ENCODE measurements around the gene ARRDC5. TPM values are rescaled to one million over a fixed set of nuclear protein-coding genes. Genes with fewer than 3 reads are reported as not detected.

Gene ARRDC5
- total RNA-seq, 1 experiment from 2014 or later = not detected

DNA sequence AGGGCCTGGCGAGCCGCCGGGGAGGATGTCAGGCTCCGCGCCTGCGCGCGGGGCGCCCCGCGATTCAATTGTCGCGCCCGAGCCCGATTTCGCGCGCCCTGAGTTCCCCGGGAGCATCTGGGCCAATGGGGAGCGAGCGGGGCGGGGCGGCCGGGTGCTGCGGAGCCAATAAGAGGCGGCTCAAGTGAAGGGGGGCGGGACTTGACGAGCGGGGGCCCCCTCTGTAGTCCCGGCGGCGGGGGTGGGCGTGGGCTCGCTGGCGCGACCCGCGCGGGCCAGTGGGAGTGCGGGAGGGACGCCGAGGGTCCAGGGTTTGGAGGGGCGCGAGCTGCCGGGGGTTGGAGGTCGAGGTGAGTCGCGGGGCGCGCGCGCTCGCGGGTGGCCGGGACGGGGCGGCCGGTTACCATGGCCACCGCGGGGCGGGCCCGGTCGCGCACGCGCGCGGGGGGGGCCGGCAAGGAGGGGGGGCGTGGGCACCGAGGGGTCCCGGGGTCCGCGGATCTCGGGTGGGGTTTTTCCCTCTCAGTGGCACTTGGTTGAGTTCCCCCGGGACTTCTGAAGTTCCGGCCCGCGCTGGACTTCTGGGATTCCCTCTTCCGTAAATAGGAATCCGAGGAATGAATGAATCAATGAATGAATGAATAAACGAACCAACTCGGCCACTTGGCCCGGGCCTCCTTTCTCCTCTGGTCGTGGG is 7.3 kb upstream of the ARRDC5 start:
- Mint-ChIP-seq H3K9me3 (no peaks in the 10 kb centered on the region), H3K36me3 (ENCODE audit: insufficient read depth in 1 of 3, low read depth in 3 of 3) (peaks cover 12 to 46% (median 36%) of the 10 kb centered on the region in 3 experiments; a peak in 6 of 7 replicates), H3K27ac (peak overlapping the region in 1 of 3 experiments; percentile 87; a peak in 1 of 7 replicates), H3K4me1 (peaks cover 34 to 35% of the 10 kb centered on the region in 2 experiments), H3K4me3 (peak overlapping the region; percentile 79 to 89), H3K27me3 (ENCODE audit: low read depth) (peaks cover 26% of the 10 kb centered on the region)
- no peak overlapping the region for H3T11ph ChIP-seq (ENCODE audit: low read length)
- H3K4ac ChIP-seq (ENCODE audit: low read depth, low read length) = no peak overlapping the region
- H3K23me2 ChIP-seq (ENCODE audit: insufficient read length, low read depth, low read length, poor library complexity, severe bottlenecking) = peaks cover 7% of the 10 kb centered on the region
- H2AFZ ChIP-seq (ENCODE audit: low read length) = no peak overlapping the region
- no peak overlapping the region for H3K27ac ChIP-seq (ENCODE audit: insufficient read length, low read depth, low read length)
- peak overlapping the region; percentile 63 for H3K9ac ChIP-seq (ENCODE audit: extremely low read depth, insufficient read length, low read length)
- peaks cover 4% of the 10 kb centered on the region for H4K20me1 ChIP-seq (ENCODE audit: control insufficient read depth, insufficient read depth, insufficient read length)
- H3K23ac ChIP-seq (ENCODE audit: insufficient read length, low read depth, low read length) = no peak overlapping the region
- H3K79me1 ChIP-seq (ENCODE audit: insufficient read depth, low read depth, low read length, poor library complexity, severe bottlenecking) = no peaks in the 10 kb centered on the region
- peaks cover 13% of the 10 kb centered on the region; the same call in 1 of the 2 replicates for H3K79me2 ChIP-seq (ENCODE audit: insufficient read depth, low read length)
- no peak overlapping the region for H2BK5ac ChIP-seq (ENCODE audit: insufficient read length, low read length)
- H4K8ac ChIP-seq (replicated peaks; ENCODE audit: insufficient read length, low read depth, low read length) = no peak overlapping the region
- H3K14ac ChIP-seq (ENCODE audit: insufficient read depth, low read length) = no peak overlapping the region; the same call in 1 of the 2 replicates
- H3K27me3 ChIP-seq (ENCODE audit: insufficient read depth, low read length) = no peaks in the 10 kb centered on the region
- no peak overlapping the region for H4K91ac ChIP-seq (ENCODE audit: insufficient read length, low read depth, low read length)
- peak; percentile 90 for DNase-seq
- no peak overlapping the region for H4K5ac ChIP-seq (ENCODE audit: insufficient read length, low read depth, low read length)
- no peak overlapping the region for H2BK120ac ChIP-seq (ENCODE audit: low read depth, low read length, poor library complexity, severe bottlenecking)
- H3K4me2 ChIP-seq (ENCODE audit: insufficient read depth, insufficient read length, low read length) = peak overlapping the region; percentile 74
- H2BK15ac ChIP-seq (ENCODE audit: low read depth, low read length) = no peak overlapping the region
- H3K56ac ChIP-seq (ENCODE audit: insufficient read length, low read depth, low read length) = no peak overlapping the region
- no peaks in the 10 kb centered on the region for H3K9me3 ChIP-seq (ENCODE audit: control insufficient read depth, low read depth, low read length)
- no CpG with 5 or more reads among the region's 85 CpGs for WGBS (ENCODE audit: extremely low coverage, insufficient read length, low lambda C conversion rate)
- TF ChIP-seq, protein P1, sequence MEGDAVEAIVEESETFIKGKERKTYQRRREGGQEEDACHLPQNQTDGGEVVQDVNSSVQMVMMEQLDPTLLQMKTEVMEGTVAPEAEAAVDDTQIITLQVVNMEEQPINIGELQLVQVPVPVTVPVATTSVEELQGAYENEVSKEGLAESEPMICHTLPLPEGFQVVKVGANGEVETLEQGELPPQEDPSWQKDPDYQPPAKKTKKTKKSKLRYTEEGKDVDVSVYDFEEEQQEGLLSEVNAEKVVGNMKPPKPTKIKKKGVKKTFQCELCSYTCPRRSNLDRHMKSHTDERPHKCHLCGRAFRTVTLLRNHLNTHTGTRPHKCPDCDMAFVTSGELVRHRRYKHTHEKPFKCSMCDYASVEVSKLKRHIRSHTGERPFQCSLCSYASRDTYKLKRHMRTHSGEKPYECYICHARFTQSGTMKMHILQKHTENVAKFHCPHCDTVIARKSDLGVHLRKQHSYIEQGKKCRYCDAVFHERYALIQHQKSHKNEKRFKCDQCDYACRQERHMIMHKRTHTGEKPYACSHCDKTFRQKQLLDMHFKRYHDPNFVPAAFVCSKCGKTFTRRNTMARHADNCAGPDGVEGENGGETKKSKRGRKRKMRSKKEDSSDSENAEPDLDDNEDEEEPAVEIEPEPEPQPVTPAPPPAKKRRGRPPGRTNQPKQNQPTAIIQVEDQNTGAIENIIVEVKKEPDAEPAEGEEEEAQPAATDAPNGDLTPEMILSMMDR (conservative IDR thresholded peaks at IDR 0.05) = no peak
- H2AK5ac ChIP-seq (ENCODE audit: insufficient read length, low read length) = no peak overlapping the region
- no peak overlapping the region for H2BK12ac ChIP-seq (ENCODE audit: insufficient read length, low read depth, low read length)
- peak overlapping the region; percentile 51 for H3K18ac ChIP-seq (ENCODE audit: insufficient read length, low read depth, low read length)
- H3K4me1 ChIP-seq (ENCODE audit: insufficient read depth, low read length) = no peaks in the 10 kb centered on the region; the same call in 1 of the 2 replicates
- H2BK20ac ChIP-seq (ENCODE audit: low read depth, low read length, poor library complexity, severe bottlenecking) = no peak overlapping the region

Data from H9 (cell line).